Measurements from ENCODE around the gene SSH3. TPM values are rescaled to one million over a fixed set of nuclear protein-coding genes. Genes with fewer than 3 reads are reported as not detected.
A peak's percentile ranks its signal among the peaks of the same experiment; 100 is the strongest.

Gene SSH3
- total and polyA plus RNA-seq, 2 of the 4 experiments (the other 2 are of a cell fraction) = 7.3 to 26.7 TPM

- no peaks in the 10 kb centered on the region for H3K9me3 ChIP-seq (ENCODE audit: control insufficient read depth, insufficient read depth, low read length)
- no peak overlapping the region for H2BK20ac ChIP-seq (ENCODE audit: low read depth, low read length)
- H4K5ac ChIP-seq (ENCODE audit: low read depth, low read length) = no peak overlapping the region
- H3K14ac ChIP-seq (replicated peaks; ENCODE audit: low read depth, low read length) = no peak overlapping the region
- no peaks in the 10 kb centered on the region for H3K27me3 ChIP-seq (ENCODE audit: control insufficient read depth, insufficient read depth, low read length)
- no peak for ATAC-seq (ENCODE audit: low read depth)
- peaks cover 18% of the 10 kb centered on the region for H3K4me1 ChIP-seq (ENCODE audit: control insufficient read depth, insufficient read depth, low read length)
- no peak overlapping the region for H3K56ac ChIP-seq (ENCODE audit: extremely low read depth, insufficient read depth, low read length)
- peaks cover 4% of the 10 kb centered on the region for H4K20me1 ChIP-seq (ENCODE audit: insufficient read depth, low read length)
- no peak for DNase-seq
- TF ChIP-seq SMC3 (IDR thresholded peaks at IDR 0.05; ENCODE audit: low read depth, low read length) (no peak), MAFK (IDR thresholded peaks at IDR 0.05; ENCODE audit: low read depth, low read length) (no peak), FOS (IDR thresholded peaks at IDR 0.05; ENCODE audit: low read depth, low read length) (no peak), BHLHE40 (IDR thresholded peaks at IDR 0.05; ENCODE audit: low read depth, low read length) (no peak)
- no peak overlapping the region for H3K27ac ChIP-seq (ENCODE audit: insufficient read depth, low read length)
- CTCF ChIA-PET = no interaction called here
- H2BK5ac ChIP-seq (ENCODE audit: low read depth, low read length, poor library complexity, severe bottlenecking) = no peak overlapping the region
- no peak overlapping the region for H3K4ac ChIP-seq (ENCODE audit: low read depth, low read length)
- H2AFZ ChIP-seq (replicated peaks; ENCODE audit: low read length, poor library complexity) = no peak overlapping the region
- no peak overlapping the region for H3K9ac ChIP-seq (ENCODE audit: low read depth, low read length)
- intact Hi-C loops (cut with micrococcal nuclease) = no loop called here
- H2BK15ac ChIP-seq (ENCODE audit: low read depth, low read length) = no peak overlapping the region
- H2AK5ac ChIP-seq (ENCODE audit: low read depth, low read length) = no peak overlapping the region
- H3K79me1 ChIP-seq (ENCODE audit: low read depth in 1 of 2, low read length in 2 of 2) = peaks cover 6 to 45% of the 10 kb centered on the region in 2 experiments
- dilution Hi-C loops (cut with HindIII; ENCODE audit: low sequenced_read_pairs, unreplicated experiment) = no loop called here
- H4K8ac ChIP-seq (ENCODE audit: low read depth in 2 of 2, low read length in 2 of 2) = no peak overlapping the region
- peaks cover 37% of the 10 kb centered on the region for H3K36me3 ChIP-seq (ENCODE audit: control insufficient read depth, insufficient read depth, low read length)
- no peak overlapping the region for H3K23ac ChIP-seq (ENCODE audit: low read depth, low read length)
- H3K18ac ChIP-seq (ENCODE audit: low read depth, low read length) = no peak overlapping the region
- POLR2A ChIA-PET (ENCODE audit: unreplicated experiment) = no interaction called here
- BruUV-seq (replicated peaks) = no TSS peak
- H3K4me2 ChIP-seq (ENCODE audit: low read depth, low read length) = no peak overlapping the region
- peaks cover 3% of the 10 kb centered on the region for H3K9me1 ChIP-seq (ENCODE audit: insufficient read depth, low read length)
- no peak overlapping the region for H2BK120ac ChIP-seq (ENCODE audit: low read depth, low read length)
- WGBS, 2 experiments (ENCODE audit: extremely low coverage in 2 of 2, insufficient read length in 1 of 2) = 94% methylated on average over 25 of the region's 28 CpGs; no CpG with 5 or more reads in 1 of the 2 experiments
- in situ Hi-C loops (cut with MboI; ENCODE audit: low sequenced_read_pairs) = no loop called here
- H3K4me3 ChIP-seq (ENCODE audit: insufficient read depth, low read depth, low read length) = no peak overlapping the region
- no peak overlapping the region for H4K91ac ChIP-seq (ENCODE audit: insufficient read depth, low read depth, low read length)
- H2AK9ac ChIP-seq (replicated peaks; ENCODE audit: low read depth, low read length, poor library complexity) = peak overlapping the region; percentile 87
Observed at GRCh38 chr11:67301313-67301921, 1.9 kb upstream of the SSH3 start.
